IMR-90 (cell line): ENCODE results near the gene GRAMD4. TPM values are rescaled to one million over a fixed set of nuclear protein-coding genes. Genes with fewer than 3 reads are reported as not detected.

Experiments
- ATAC-seq: fragments of 200-7000 bp; cut with Tn5 transposase; 2 replicates; pipeline ENCODE4 v1.9.1; 2020; ENCODE audit warnings: low read depth, mild to moderate bottlenecking, moderate library complexity
- BruUV-seq: library from RNA; stranded (reverse); fragments of 400-500 nt; replicated peaks from 2 replicates; lab custom pipeline; 2021; lab: Mats Ljungman, UMichigan
- CTCF ChIA-PET: fragments of 300-600 bp; formaldehyde crosslinking; extraction: SDS; loops from one replicate; lab custom pipeline; 2021; ENCODE audit warnings: antibody characterized with exemption; lab: Yijun Ruan, JAX
- POLR2A ChIA-PET: fragments of 300-600 bp; sonication (Branson Sonifier 250); formaldehyde crosslinking; loops from one replicate; lab custom pipeline; 2022; ENCODE audit warnings: antibody characterized with exemption; ENCODE audit not compliant: unreplicated experiment; lab: Charles Lee
- DNase-seq: peaks from one replicate; pipeline ENCODE4 v3.0.0; 2013
- H2AFZ ChIP-seq: replicated peaks from 2 replicates; pipeline ENCODE3; 2013; ENCODE audit warnings: low read length, mild to moderate bottlenecking; ENCODE audit not compliant: poor library complexity
- H2AK5ac ChIP-seq: 2 replicates; pipeline ENCODE4 v1.6.1; 2013; ENCODE audit warnings: low read depth, low read length, inconsistent platforms
- H2AK9ac ChIP-seq: replicated peaks from 2 replicates; pipeline ENCODE3; 2013; ENCODE audit warnings: mild to moderate bottlenecking, low read depth, low read length, moderate library complexity; ENCODE audit not compliant: poor library complexity
- H2BK120ac ChIP-seq: 2 replicates; pipeline ENCODE4 v1.6.1; 2013; ENCODE audit warnings: low read depth, low read length, inconsistent platforms
- H2BK15ac ChIP-seq: 3 replicates; pipeline ENCODE4 v1.6.1; 2013; ENCODE audit warnings: low read depth, low read length, inconsistent platforms
- H2BK20ac ChIP-seq: 2 replicates; pipeline ENCODE4 v1.6.1; 2013; ENCODE audit warnings: low read depth, mild to moderate bottlenecking, inconsistent platforms, low read length, moderate library complexity
- H2BK5ac ChIP-seq: 2 replicates; pipeline ENCODE4 v1.6.1; 2013; ENCODE audit warnings: mild to moderate bottlenecking, low read depth, low read length, inconsistent platforms; ENCODE audit not compliant: poor library complexity, severe bottlenecking
- H3K14ac ChIP-seq: replicated peaks from 2 replicates; pipeline ENCODE4 v1.6.1; 2013; ENCODE audit warnings: low read depth, low read length, inconsistent platforms
- H3K18ac ChIP-seq: 2 replicates; pipeline ENCODE4 v1.6.1; 2013; ENCODE audit warnings: low read depth, low read length, control low read depth
- H3K23ac ChIP-seq: 2 replicates; pipeline ENCODE4 v1.6.1; 2013; ENCODE audit warnings: low read depth, low read length, inconsistent platforms
- H3K27ac ChIP-seq: 2 replicates; pipeline ENCODE4 v1.5.1; 2013; ENCODE audit warnings: mild to moderate bottlenecking, control low read depth, low read length; ENCODE audit not compliant: insufficient read depth
- H3K27me3 ChIP-seq: 2 replicates; pipeline ENCODE4 v1.6.1; 2013; ENCODE audit warnings: low read length; ENCODE audit not compliant: control insufficient read depth, insufficient read depth
- H3K36me3 ChIP-seq: 2 replicates; pipeline ENCODE4 v1.6.1; 2013; ENCODE audit warnings: low read length, mixed read lengths; ENCODE audit not compliant: control insufficient read depth, insufficient read depth
- H3K4ac ChIP-seq: 2 replicates; pipeline ENCODE4 v1.6.1; 2013; ENCODE audit warnings: low read depth, low read length, inconsistent platforms
- H3K4me1 ChIP-seq: 2 replicates; pipeline ENCODE4 v1.6.1; 2013; ENCODE audit warnings: low read length, mixed read lengths; ENCODE audit not compliant: control insufficient read depth, insufficient read depth
- H3K4me2 ChIP-seq: 2 replicates; pipeline ENCODE4 v1.6.1; 2013; ENCODE audit warnings: low read depth, mild to moderate bottlenecking, control low read depth, low read length, moderate library complexity
- H3K4me3 ChIP-seq: 2 replicates; pipeline ENCODE4 v1.5.1; 2013; ENCODE audit warnings: low read depth, mild to moderate bottlenecking, control low read depth, low read length, moderate library complexity; ENCODE audit not compliant: insufficient read depth
- H3K56ac ChIP-seq: 2 replicates; pipeline ENCODE4 v1.6.1; 2013; ENCODE audit warnings: low read length, inconsistent platforms; ENCODE audit not compliant: insufficient read depth; ENCODE audit errors: extremely low read depth
- H3K79me1 ChIP-seq, 2 experiments: 2 replicates each; pipeline ENCODE4 v1.6.1; 2013; ENCODE audit warnings: low read length in 2 of 2, inconsistent platforms in 1 of 2, low read depth in 1 of 2
- H3K9ac ChIP-seq: 2 replicates; pipeline ENCODE4 v1.6.1; 2013; ENCODE audit warnings: low read depth, low read length, control low read depth
- H3K9me1 ChIP-seq: 2 replicates; pipeline ENCODE4 v1.6.1; 2013; ENCODE audit warnings: low read length, inconsistent platforms; ENCODE audit not compliant: insufficient read depth
- H3K9me3 ChIP-seq: 2 replicates; pipeline ENCODE4 v1.6.1; 2013; ENCODE audit warnings: low read length; ENCODE audit not compliant: control insufficient read depth, insufficient read depth
- H4K20me1 ChIP-seq: 2 replicates; pipeline ENCODE4 v1.6.1; 2013; ENCODE audit warnings: low read length, inconsistent platforms; ENCODE audit not compliant: insufficient read depth
- H4K5ac ChIP-seq: 2 replicates; pipeline ENCODE4 v1.6.1; 2013; ENCODE audit warnings: mild to moderate bottlenecking, low read depth, low read length, control low read depth
- H4K8ac ChIP-seq, 2 experiments: 2 replicates each; pipeline ENCODE4 v1.6.1; 2013; ENCODE audit warnings: low read depth in 2 of 2, low read length in 2 of 2, control low read depth in 1 of 2, inconsistent platforms in 1 of 2
- H4K91ac ChIP-seq: 2 replicates; pipeline ENCODE4 v1.6.1; 2013; ENCODE audit warnings: low read depth, low read length, inconsistent platforms; ENCODE audit not compliant: insufficient read depth
- CTCF ChIP-seq: conservative IDR thresholded peaks from 2 replicates; pipeline ENCODE4 v1.5.1; 2012; ENCODE audit warnings: mild to moderate bottlenecking, low read depth, low read length, improper control_type of control experiment
- NFE2L2 ChIP-seq: fragments of 150-350 bp; IDR thresholded peaks from 2 replicates; pipeline ENCODE4 v1.6.1; 2016; ENCODE audit warnings: low read depth, mild to moderate bottlenecking, low read length
- RCOR1 ChIP-seq: IDR thresholded peaks from 2 replicates; pipeline ENCODE4 v1.6.1; 2012; ENCODE audit warnings: mild to moderate bottlenecking, low read length, improper control_type of control experiment; ENCODE audit not compliant: insufficient replicate concordance
- WGBS, 2 experiments: methylation state at CpG; one replicate each; pipeline versions ENCODE4 v1.1.5 to v1.1.7; 2013; ENCODE audit warnings: missing lambda C conversion rate in 2 of 2; ENCODE audit not compliant: insufficient read length in 1 of 2; ENCODE audit errors: extremely low coverage in 2 of 2; 5-methylcytosine and 5-hydroxymethylcytosine counted together
- dilution Hi-C: fragments of 300-500 bp; cut with HindIII; formaldehyde crosslinking; loops from one replicate; pipeline ENCODE4 v1.14.3; 2018; ENCODE audit warnings: low sequenced_read_pairs; ENCODE audit not compliant: unreplicated experiment
- in situ Hi-C: fragments of 300-500 bp; cut with MboI; formaldehyde crosslinking; loops from 3 replicates; pipeline ENCODE4 v1.14.3; 2019; ENCODE audit warnings: low sequenced_read_pairs, inconsistent platforms, mixed read lengths
- intact Hi-C: fragments of 100-400 bp; cut with micrococcal nuclease; formaldehyde crosslinking; loops from 2 replicates; pipeline ENCODE4 v1.10.0; 2022
- polyA plus RNA-seq, 3 experiments: library from polyadenylated mRNA; depleted of rRNA; stranded (reverse); fragments of >200 nt; gene quantifications; 2 replicates each; pipeline ENCODE4 v1.2.3, GENCODE V29; 2012; ENCODE audit warnings: low replicate concordance in 1 of 3
- total RNA-seq: library from RNA; depleted of rRNA; stranded (reverse); fragments of >200 nt; gene quantifications from 2 replicates; pipeline ENCODE4 v1.2.3, GENCODE V29; 2012

The GRAMD4 gene
- total and polyA plus RNA-seq, 2 of the 4 experiments (the other 2 are of a cell fraction), result 2.7 to 5.8 TPM

- Histone ChIP-seq H3K79me1 (no peaks in the 10 kb centered on the region), H2AK5ac (no peak overlapping the region), H3K9ac (no peak overlapping the region), H3K27ac (no peak overlapping the region), H2BK5ac (no peak overlapping the region), H3K4me3 (no peak overlapping the region), H4K91ac (no peak overlapping the region), H4K20me1 (peaks cover 3% of the 10 kb centered on the region; the same call in 1 of the 2 replicates), H3K4ac (no peak overlapping the region), H4K5ac (no peak overlapping the region), H3K27me3 (no peaks in the 10 kb centered on the region), H2AFZ (no peak overlapping the region), H3K4me1 (peaks cover 4% of the 10 kb centered on the region; the same call in 1 of the 2 replicates), H4K8ac (no peak overlapping the region), H2BK15ac (no peak overlapping the region), H3K56ac (no peak overlapping the region), H3K14ac (no peak overlapping the region), H3K4me2 (no peak overlapping the region), H3K18ac (no peak overlapping the region), H3K36me3 (no peaks in the 10 kb centered on the region), H3K9me1 (no peaks in the 10 kb centered on the region), H3K9me3 (no peaks in the 10 kb centered on the region), H3K23ac (no peak overlapping the region), H2AK9ac (no peak overlapping the region), H2BK120ac (no peak overlapping the region), H2BK20ac (no peak overlapping the region)
- DNase-seq (no peak), ATAC-seq (no peak)
- ChIA-PET CTCF (interaction anchor here (0.7 kb wide), 1 partner anchor 11 kb away, joined by 3 read pairs; no protein-coding TSS in a partner anchor), POLR2A (interaction anchor here (0.7 kb wide), 1 partner anchor 68 kb away, joined by 3 read pairs; no protein-coding TSS in a partner anchor)
- BruUV-seq, result no TSS peak
- TF ChIP-seq RCOR1 (no peak), CTCF (no peak), NFE2L2 (no peak)
- 33% methylated on average over 1 of the region's 15 CpGs; no CpG with 5 or more reads in 1 of the 2 experiments for WGBS, 2 experiments
- dilution Hi-C loops (no loop called here), intact Hi-C loops (no loop called here), in situ Hi-C loops (no loop called here)
Observed at GRCh38 chr22:46600273-46600796, 19.9 kb upstream of the GRAMD4 start.
